Endothelial cell of umbilical vein (primary cell): ENCODE data around the gene KIFC3. TPM values are rescaled to one million over a fixed set of nuclear protein-coding genes. Genes with fewer than 3 reads are reported as not detected.

ENCODE experiments used
- BruUV-seq: library from RNA; stranded (reverse); fragments of 400-500 nt; replicated peaks from 2 replicates; lab custom pipeline; 2021; lab: Mats Ljungman, UMichigan
- CTCF ChIA-PET: fragments of 300-600, 350-600 bp; sonication (Branson Sonifier 250); formaldehyde crosslinking; loops from one replicate; lab custom pipeline; 2021; ENCODE audit warnings: antibody characterized with exemption, inconsistent platforms; lab: Charles Lee
- POLR2A ChIA-PET: fragments of 300-600, 350-600 bp; sonication (Branson Sonifier 250); formaldehyde crosslinking; loops from one replicate; lab custom pipeline; 2021; ENCODE audit warnings: antibody characterized with exemption, inconsistent platforms; lab: Charles Lee
- DNase-seq: peaks from one replicate; pipeline ENCODE4 v3.0.0-alpha.2; 2011; ENCODE audit warnings: low read depth, low spot score
- FAIRE-seq: peaks from 2 replicates; lab custom pipeline; 2011; peaks lifted over from hg19 to GRCh38; lab: Jason Lieb, UNC
- H2AFZ ChIP-seq: 2 replicates; pipeline ENCODE4 v1.6.0; 2012; ENCODE audit warnings: low read depth, low read length, control low read depth, inconsistent platforms
- H3K27ac ChIP-seq: 2 replicates; pipeline ENCODE4 v1.5.1; 2011; ENCODE audit warnings: low read depth, mild to moderate bottlenecking, control low read depth, low read length, moderate library complexity; ENCODE audit not compliant: insufficient read depth
- H3K27me3 ChIP-seq, 2 experiments: 2 replicates each; pipeline versions ENCODE4 v1.6.0 to v1.6.1; 2011; ENCODE audit warnings: low read length in 2 of 2, mixed read lengths in 1 of 2; ENCODE audit not compliant: control insufficient read depth in 2 of 2, insufficient read depth in 2 of 2
- H3K36me3 ChIP-seq, 2 experiments: 2 replicates in 1 of 2; 3 replicates in 1 of 2; pipeline ENCODE4 v1.5.1; 2011; ENCODE audit warnings: low read length in 2 of 2, mild to moderate bottlenecking in 1 of 2, moderate library complexity in 1 of 2; ENCODE audit not compliant: control insufficient read depth in 2 of 2, insufficient read depth in 2 of 2; ENCODE audit errors: extremely low read depth in 1 of 2
- H3K4me1 ChIP-seq: 3 replicates; pipeline ENCODE4 v1.5.1; 2011; ENCODE audit warnings: mild to moderate bottlenecking, low read length; ENCODE audit not compliant: control insufficient read depth, insufficient read depth; ENCODE audit errors: extremely low read depth
- H3K4me2 ChIP-seq: 2 replicates; pipeline ENCODE4 v1.6.1; 2011; ENCODE audit warnings: low read length, control low read depth, mixed read lengths; ENCODE audit not compliant: insufficient read depth
- H3K4me3 ChIP-seq, 3 experiments: fragments of 200-600 bp in 1 of 3; sonication (generic), shearing (Covaris generic) in 1 of 3; replicated peaks in 1 of 3; 2 replicates each; pipeline ENCODE4 v1.5.1; 2011 to 2016; ENCODE audit warnings: control low read depth in 3 of 3, low read length in 3 of 3, mild to moderate bottlenecking in 2 of 3, inconsistent platforms in 1 of 3, low read depth in 1 of 3, moderate library complexity in 1 of 3; ENCODE audit not compliant: insufficient read depth in 1 of 3
- H3K79me2 ChIP-seq: 2 replicates; pipeline ENCODE4 v1.6.0; 2012; ENCODE audit warnings: low read length, inconsistent platforms; ENCODE audit not compliant: control insufficient read depth, insufficient read depth
- H3K9ac ChIP-seq: replicated peaks from 2 replicates; pipeline ENCODE3; 2011; ENCODE audit warnings: low read length, control low read depth; ENCODE audit not compliant: insufficient read depth; ENCODE audit errors: extremely low read depth
- H3K9me1 ChIP-seq: replicated peaks from 3 replicates; pipeline ENCODE4 v1.6.0; 2011; ENCODE audit warnings: mild to moderate bottlenecking, low read length; ENCODE audit not compliant: control insufficient read depth, insufficient read depth; ENCODE audit errors: extremely low read depth
- H3K9me3 ChIP-seq: replicated peaks from 2 replicates; pipeline ENCODE4 v1.5.1; 2012; ENCODE audit warnings: low read length, inconsistent platforms; ENCODE audit not compliant: control insufficient read depth, insufficient read depth
- H4K20me1 ChIP-seq: replicated peaks from 2 replicates; pipeline ENCODE3; 2011; ENCODE audit warnings: mild to moderate bottlenecking, low read length; ENCODE audit not compliant: control insufficient read depth, insufficient read depth; ENCODE audit errors: extremely low read depth
- EZH2 ChIP-seq: IDR thresholded peaks from 2 replicates; pipeline ENCODE4 v1.6.1; 2012; ENCODE audit warnings: borderline replicate concordance, low read depth, mild to moderate bottlenecking, moderate library complexity, low read length, inconsistent platforms; ENCODE audit not compliant: severe bottlenecking
- FOS ChIP-seq: IDR thresholded peaks from 2 replicates; pipeline ENCODE4 v1.6.1; 2011; ENCODE audit warnings: mild to moderate bottlenecking, low read length, moderate library complexity, borderline replicate concordance; ENCODE audit not compliant: insufficient read depth
- GATA2 ChIP-seq: IDR thresholded peaks from 2 replicates; pipeline ENCODE4 v1.7.0; 2011; ENCODE audit warnings: low read depth, mild to moderate bottlenecking, moderate library complexity, mixed read lengths, low read length; ENCODE audit not compliant: insufficient read length, insufficient read depth
- JUN ChIP-seq: IDR thresholded peaks from 2 replicates; pipeline ENCODE4 v1.6.1; 2011; ENCODE audit warnings: borderline replicate concordance, low read depth; ENCODE audit not compliant: insufficient read length, insufficient read depth
- MAX ChIP-seq: IDR thresholded peaks from 2 replicates; pipeline ENCODE4 v1.6.1; 2011; ENCODE audit not compliant: insufficient read depth, insufficient read length
- MYC ChIP-seq: IDR thresholded peaks from one replicate; pipeline ENCODE4 v1.6.1; 2011; ENCODE audit warnings: mild to moderate bottlenecking, low read depth, low read length
- POLR2A ChIP-seq: IDR thresholded peaks from 2 replicates; pipeline ENCODE4 v1.6.1; 2012; ENCODE audit warnings: low read depth, mild to moderate bottlenecking, control low read depth, low read length
- POLR2AphosphoS5 ChIP-seq: IDR thresholded peaks from 2 replicates; pipeline ENCODE4 v1.6.1; 2012; ENCODE audit warnings: low read depth, mild to moderate bottlenecking, control low read depth, low read length, moderate library complexity; ENCODE audit not compliant: insufficient read depth
- dilution Hi-C: fragments of 300-500 bp; cut with MboI; formaldehyde crosslinking; loops from one replicate; pipeline ENCODE4 v1.15.0; 2019; ENCODE audit warnings: low sequenced_read_pairs; ENCODE audit not compliant: extremely low pct_ligation_motif_present
- intact Hi-C: fragments of 100-400 bp; cut with micrococcal nuclease; formaldehyde crosslinking; loops from one replicate; pipeline ENCODE4 v1.10.0; 2022
- polyA plus RNA-seq, 4 experiments: library from polyadenylated mRNA; depleted of rRNA in 3 of 4; stranded (reverse) in 3 of 4; unstranded in 1 of 4; fragments of >200 nt; gene quantifications; 2 replicates each; pipeline versions ENCODE4 v1.2.1 to v1.2.3, GENCODE V29; 2011 to 2012; ENCODE audit warnings: missing spikeins in 1 of 4
- total RNA-seq: library from RNA; stranded (reverse); gene quantifications from 2 replicates; pipeline ENCODE4 v1.2.3, GENCODE V29; 2021
- TF ChIP-seq, protein P1 (sequence below), 2 donors: IDR thresholded peaks; 1 replicate in 1 of 2; 2 replicates in 1 of 2; pipeline ENCODE4 v1.5.1; 2011; ENCODE audit warnings: low read length in 2 of 2, mild to moderate bottlenecking in 2 of 2, moderate library complexity in 2 of 2, control low read depth in 1 of 2, inconsistent platforms in 1 of 2, low read depth in 1 of 2; ENCODE audit not compliant: insufficient read depth in 1 of 2; ENCODE audit errors: extremely low read depth in 1 of 2

Gene KIFC3
- total and polyA plus RNA-seq, 2 donors (not counting 3 experiments of a cell fraction or from before 2014, with no cell fraction given) = 36.3 to 62.2 TPM

- POLR2A ChIA-PET = no interaction called here
- H4K20me1 ChIP-seq = no peaks in the 10 kb centered on the region
- BruUV-seq = no TSS peak
- no peak overlapping the region for H3K27ac ChIP-seq
- no peak overlapping the region for H3K9ac ChIP-seq
- no peak overlapping the region for H3K4me2 ChIP-seq
- H3K9me3 ChIP-seq = no peaks in the 10 kb centered on the region
- CTCF ChIA-PET = no interaction called here
- H2AFZ ChIP-seq = no peak overlapping the region
- H3K27me3 ChIP-seq = no peaks in the 10 kb centered on the region
- FAIRE-seq (no peak), DNase-seq (no peak)
- no peaks in the 10 kb centered on the region for H3K4me1 ChIP-seq
- TF ChIP-seq FOS (no peak), JUN (no peak), EZH2 (no peak), GATA2 (no peak), MYC (no peak), MAX (no peak), POLR2AphosphoS5 (no peak), POLR2A (no peak)
- TF ChIP-seq, protein P1, sequence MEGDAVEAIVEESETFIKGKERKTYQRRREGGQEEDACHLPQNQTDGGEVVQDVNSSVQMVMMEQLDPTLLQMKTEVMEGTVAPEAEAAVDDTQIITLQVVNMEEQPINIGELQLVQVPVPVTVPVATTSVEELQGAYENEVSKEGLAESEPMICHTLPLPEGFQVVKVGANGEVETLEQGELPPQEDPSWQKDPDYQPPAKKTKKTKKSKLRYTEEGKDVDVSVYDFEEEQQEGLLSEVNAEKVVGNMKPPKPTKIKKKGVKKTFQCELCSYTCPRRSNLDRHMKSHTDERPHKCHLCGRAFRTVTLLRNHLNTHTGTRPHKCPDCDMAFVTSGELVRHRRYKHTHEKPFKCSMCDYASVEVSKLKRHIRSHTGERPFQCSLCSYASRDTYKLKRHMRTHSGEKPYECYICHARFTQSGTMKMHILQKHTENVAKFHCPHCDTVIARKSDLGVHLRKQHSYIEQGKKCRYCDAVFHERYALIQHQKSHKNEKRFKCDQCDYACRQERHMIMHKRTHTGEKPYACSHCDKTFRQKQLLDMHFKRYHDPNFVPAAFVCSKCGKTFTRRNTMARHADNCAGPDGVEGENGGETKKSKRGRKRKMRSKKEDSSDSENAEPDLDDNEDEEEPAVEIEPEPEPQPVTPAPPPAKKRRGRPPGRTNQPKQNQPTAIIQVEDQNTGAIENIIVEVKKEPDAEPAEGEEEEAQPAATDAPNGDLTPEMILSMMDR (IDR thresholded peaks at IDR 0.05; ENCODE audit: extremely low read depth in 1 of 2, insufficient read depth in 1 of 2, low read depth in 1 of 2, low read length in 2 of 2) = no peak
- no peaks in the 10 kb centered on the region for H3K79me2 ChIP-seq
- no peaks in the 10 kb centered on the region for H3K9me1 ChIP-seq
- dilution Hi-C loops = no loop called here
- H3K4me3 ChIP-seq = no peak overlapping the region
- peaks cover 8 to 25% of the 10 kb centered on the region in 2 experiments for H3K36me3 ChIP-seq
- intact Hi-C loops = no loop called here
Measured at GRCh38 chr16:57791893-57792461, 10.3 kb downstream of the KIFC3 start.
